H1 (cell line): ENCODE results near the gene NUP210L. TPM values are rescaled to one million over a fixed set of nuclear protein-coding genes. Genes with fewer than 3 reads are reported as not detected.

Source experiments
- CTCF ChIA-PET: fragments of 300-600 bp; sonication (Branson Sonifier 250); formaldehyde crosslinking; loops from one replicate; lab custom pipeline; 2021; ENCODE audit not compliant: partially characterized antibody; lab: Charles Lee
- POLR2A ChIA-PET: fragments of 300-600 bp; sonication (Branson Sonifier 250); formaldehyde crosslinking; loops from one replicate; lab custom pipeline; 2021; ENCODE audit warnings: inconsistent platforms; ENCODE audit not compliant: partially characterized antibody; lab: Charles Lee
- DNase-seq, 2 experiments: peaks; one replicate each; pipeline versions ENCODE4 v3.0.0 to v3.0.0-alpha.2; 2010 to 2022; ENCODE audit warnings: low spot score in 2 of 2, low read depth in 1 of 2, mixed read lengths in 1 of 2
- FAIRE-seq: peaks from 2 replicates; lab custom pipeline; 2011; peaks lifted over from hg19 to GRCh38; lab: Jason Lieb, UNC
- H2AFZ ChIP-seq: 2 replicates; pipeline ENCODE4 v1.8.1; 2012; ENCODE audit warnings: low read length, inconsistent platforms
- H2AK5ac ChIP-seq: 2 replicates; pipeline ENCODE4 v1.6.1; 2013; ENCODE audit warnings: low read depth, low read length
- H2BK120ac ChIP-seq: replicated peaks from 2 replicates; pipeline ENCODE3; 2013; ENCODE audit warnings: low read depth, low read length, inconsistent platforms
- H2BK12ac ChIP-seq: 2 replicates; pipeline ENCODE4 v1.6.1; 2013; ENCODE audit warnings: low read depth, low read length
- H2BK15ac ChIP-seq: 2 replicates; pipeline ENCODE4 v1.6.1; 2013; ENCODE audit warnings: low read length
- H2BK20ac ChIP-seq: 2 replicates; pipeline ENCODE4 v1.6.1; 2013; ENCODE audit warnings: low read length
- H2BK5ac ChIP-seq: 2 replicates; pipeline ENCODE4 v1.6.1; 2013; ENCODE audit warnings: low read depth, low read length
- H3K14ac ChIP-seq: 2 replicates; pipeline ENCODE4 v1.6.1; 2013; ENCODE audit warnings: inconsistent platforms; ENCODE audit not compliant: insufficient read length
- H3K18ac ChIP-seq: 2 replicates; pipeline ENCODE4 v1.6.1; 2013; ENCODE audit warnings: low read length; ENCODE audit errors: extremely low read depth
- H3K23ac ChIP-seq: 2 replicates; pipeline ENCODE4 v1.6.1; 2013; ENCODE audit warnings: inconsistent platforms; ENCODE audit not compliant: insufficient read length
- H3K23me2 ChIP-seq: 2 replicates; pipeline ENCODE4 v1.6.1; 2013; ENCODE audit warnings: low read depth, low read length
- H3K27ac ChIP-seq: 2 replicates; pipeline ENCODE4 v1.6.1; 2011; ENCODE audit warnings: low read depth, low read length, inconsistent platforms
- H3K27me3 ChIP-seq, 4 experiments: replicated peaks in 1 of 4; 1 replicate in 1 of 4; 2 replicates in 3 of 4; pipeline versions ENCODE4 v1.6.1 to v1.8.1; 2011 to 2013; ENCODE audit warnings: low read length in 3 of 4, mild to moderate bottlenecking in 3 of 4, inconsistent platforms in 2 of 4, mixed read lengths in 2 of 4, moderate library complexity in 1 of 4; ENCODE audit not compliant: control insufficient read depth in 3 of 4, insufficient read depth in 3 of 4; ENCODE audit errors: extremely low read depth in 1 of 4
- H3K36me3 ChIP-seq, 4 experiments: 2 replicates each; pipeline versions ENCODE4 v1.6.1 to v1.8.1; 2011 to 2013; ENCODE audit warnings: mild to moderate bottlenecking in 4 of 4, low read length in 3 of 4, moderate library complexity in 2 of 4, control low read depth in 1 of 4, inconsistent platforms in 1 of 4; ENCODE audit not compliant: insufficient read depth in 4 of 4, control insufficient read depth in 2 of 4
- H3K4ac ChIP-seq: replicated peaks from 2 replicates; pipeline ENCODE3; 2013; ENCODE audit warnings: low read length, low read depth, mixed read lengths, inconsistent platforms; ENCODE audit not compliant: insufficient read length
- H3K4me1 ChIP-seq, 4 experiments: replicated peaks in 1 of 4; 1 replicate in 1 of 4; 2 replicates in 3 of 4; pipeline versions ENCODE4 v1.6.1 to v1.8.1; 2011 to 2013; ENCODE audit warnings: low read length in 3 of 4, inconsistent platforms in 2 of 4, mixed read lengths in 1 of 4; ENCODE audit not compliant: insufficient read depth in 4 of 4, control insufficient read depth in 3 of 4
- H3K4me2 ChIP-seq, 2 experiments: 2 replicates each; pipeline versions ENCODE4 v1.6.1 to v1.8.1; 2011 to 2013; ENCODE audit warnings: low read depth in 2 of 2, low read length in 2 of 2, control low read depth in 1 of 2, inconsistent platforms in 1 of 2, mild to moderate bottlenecking in 1 of 2; ENCODE audit not compliant: insufficient read depth in 1 of 2
- H3K4me3 ChIP-seq, 4 experiments: fragments of 200-600, 300-600 bp in 1 of 4; sonication (generic), shearing (Covaris generic), sonication (Bioruptor Twin) in 1 of 4; 2 replicates each; pipeline versions ENCODE4 v1.5.1 to v1.8.1; 2011 to 2016; ENCODE audit warnings: low read length in 4 of 4, low read depth in 3 of 4, control low read depth in 2 of 4, inconsistent platforms in 2 of 4, mild to moderate bottlenecking in 2 of 4, mixed read lengths in 1 of 4, moderate library complexity in 1 of 4; ENCODE audit not compliant: insufficient read depth in 2 of 4; ENCODE audit errors: extremely low read depth in 1 of 4
- H3K56ac ChIP-seq: replicated peaks from 2 replicates; pipeline ENCODE3; 2013; ENCODE audit warnings: low read depth, mild to moderate bottlenecking, mixed read lengths, low read length, inconsistent platforms; ENCODE audit not compliant: insufficient read length
- H3K79me1 ChIP-seq: 2 replicates; pipeline ENCODE4 v1.6.1; 2013; ENCODE audit warnings: low read depth, low read length, control low read depth
- H3K79me2 ChIP-seq, 2 experiments: 2 replicates each; pipeline versions ENCODE4 v1.6.1 to v1.8.1; 2012 to 2013; ENCODE audit warnings: low read length in 2 of 2, mild to moderate bottlenecking in 2 of 2, inconsistent platforms in 1 of 2; ENCODE audit not compliant: insufficient read depth in 2 of 2, control insufficient read depth in 1 of 2
- H3K9ac ChIP-seq, 4 experiments: replicated peaks in 1 of 4; 1 replicate in 1 of 4; 2 replicates in 3 of 4; pipeline versions ENCODE4 v1.6.1 to v1.8.1; 2011 to 2013; ENCODE audit warnings: low read depth in 3 of 4, low read length in 3 of 4, control low read depth in 2 of 4, mild to moderate bottlenecking in 2 of 4, moderate library complexity in 2 of 4, inconsistent platforms in 1 of 4; ENCODE audit errors: extremely low read depth in 1 of 4
- H3K9me3 ChIP-seq, 2 experiments: 2 replicates each; pipeline versions ENCODE4 v1.6.1 to v1.8.1; 2012 to 2013; ENCODE audit warnings: mild to moderate bottlenecking in 2 of 2, moderate library complexity in 2 of 2, control low read depth in 1 of 2, inconsistent platforms in 1 of 2, low read depth in 1 of 2, low read length in 1 of 2, mixed read lengths in 1 of 2; ENCODE audit not compliant: insufficient read depth in 2 of 2
- H4K20me1 ChIP-seq, 2 experiments: replicated peaks in 1 of 2; 2 replicates each; pipeline versions ENCODE3 to v1.8.1; 2011 to 2013; ENCODE audit warnings: inconsistent platforms in 2 of 2, low read length in 2 of 2, mild to moderate bottlenecking in 1 of 2; ENCODE audit not compliant: insufficient read depth in 2 of 2, control insufficient read depth in 1 of 2
- H4K5ac ChIP-seq: 2 replicates; pipeline ENCODE4 v1.6.1; 2013; ENCODE audit warnings: low read length, low read depth, mixed read lengths, inconsistent platforms; ENCODE audit not compliant: insufficient read length
- H4K8ac ChIP-seq: 2 replicates; pipeline ENCODE4 v1.8.0; 2013; ENCODE audit warnings: mild to moderate bottlenecking, moderate library complexity, low read length, inconsistent platforms; ENCODE audit not compliant: insufficient read depth; ENCODE audit errors: extremely low read depth
- H4K91ac ChIP-seq: replicated peaks from 2 replicates; pipeline ENCODE3; 2013; ENCODE audit warnings: low read length, mixed read lengths, inconsistent platforms; ENCODE audit not compliant: insufficient read length
- EZH2 ChIP-seq: fragments of 200-600 bp; sonication (generic); IDR thresholded peaks from 2 replicates; pipeline ENCODE4 v1.7.1; 2012; ENCODE audit warnings: low read depth, mild to moderate bottlenecking, moderate library complexity, low read length, inconsistent platforms; ENCODE audit not compliant: severe bottlenecking
- HDAC6 ChIP-seq: IDR thresholded peaks from one replicate; pipeline ENCODE4 v1.7.1; 2012; ENCODE audit warnings: low read depth, mild to moderate bottlenecking, inconsistent platforms, low read length, moderate library complexity
- RAD21 ChIP-seq, 2 experiments: IDR thresholded peaks in 1 of 2; conservative IDR thresholded peaks in 1 of 2; 2 replicates each; pipeline ENCODE4 v1.6.1; 2011; ENCODE audit warnings: low read depth in 2 of 2, low read length in 2 of 2, improper control_type of control experiment in 1 of 2, inconsistent platforms in 1 of 2, mild to moderate bottlenecking in 1 of 2, moderate library complexity in 1 of 2
- SP1 ChIP-seq: IDR thresholded peaks from 2 replicates; pipeline ENCODE4 v1.6.1; 2011; ENCODE audit warnings: low read depth, low read length
- USF2 ChIP-seq: IDR thresholded peaks from 2 replicates; pipeline ENCODE4 v1.6.1; 2011; ENCODE audit warnings: low read length, improper control_type of control experiment
- WGBS, 2 experiments: shearing (Covaris generic) in 1 of 2; methylation state at CpG; one replicate each; pipeline versions ENCODE4 v1.1.6 to v1.1.7; 2013 to 2015; ENCODE audit warnings: low lambda C conversion rate in 2 of 2, mixed read lengths in 2 of 2, inconsistent platforms in 1 of 2, low coverage in 1 of 2, missing lambda C conversion rate in 1 of 2; ENCODE audit not compliant: insufficient replicate concordance in 2 of 2, insufficient coverage in 1 of 2, insufficient read length in 1 of 2; ENCODE audit errors: extremely low coverage in 1 of 2, missing lambda C conversion rate in 1 of 2; 5-methylcytosine and 5-hydroxymethylcytosine counted together
- polyA plus RNA-seq, 7 experiments: library from polyadenylated mRNA; depleted of rRNA in 3 of 7; stranded (reverse) in 5 of 7; unstranded in 2 of 7; fragments of >200 nt in 5 of 7; fragments of 200-250 nt in 2 of 7; gene quantifications; 1 replicate in 5 of 7; 2 replicates in 1 of 7; 4 replicates in 1 of 7; pipeline versions ENCODE4 v1.2.1 to v1.2.3, GENCODE V29; 2011 to 2013; ENCODE audit warnings: missing spikeins in 2 of 7, mixed read lengths in 2 of 7
- total RNA-seq: library from RNA; stranded (reverse); fragmentation: NEBNext Ultra II Directional; extraction: Animal tissue kit (Norgen Biotek cat#: 25700); gene quantifications from 2 replicates; pipeline ENCODE4 v1.2.1, GENCODE V29; 2021
- TF ChIP-seq, protein P1 (sequence below), 3 experiments: IDR thresholded peaks; 1 replicate in 2 of 3; 2 replicates in 1 of 3; pipeline versions ENCODE4 v1.5.1 to v1.6.1; 2011; ENCODE audit warnings: low read length in 3 of 3, mild to moderate bottlenecking in 3 of 3, inconsistent platforms in 2 of 3, low read depth in 1 of 3, moderate library complexity in 1 of 3; ENCODE audit not compliant: insufficient read depth in 1 of 3; ENCODE audit errors: control extremely low read depth in 1 of 3

NUP210L gene
- total and polyA plus RNA-seq, 2 of the 8 experiments (the other 6 are each of a cell fraction or from before 2014, with no cell fraction given): not detected

- DNase-seq (no peak), FAIRE-seq (no peak)
- peak; percentile 18 to 38; a peak in 3 of 4 replicates for TF ChIP-seq RAD21 (IDR thresholded peaks at IDR 0.05 in 1 of 2, conservative IDR thresholded peaks at IDR 0.05 in 1 of 2; ENCODE audit: low read depth in 2 of 2, low read length in 2 of 2)
- no peak for TF ChIP-seq SP1
- no peak for TF ChIP-seq USF2
- TF ChIP-seq, protein P1, sequence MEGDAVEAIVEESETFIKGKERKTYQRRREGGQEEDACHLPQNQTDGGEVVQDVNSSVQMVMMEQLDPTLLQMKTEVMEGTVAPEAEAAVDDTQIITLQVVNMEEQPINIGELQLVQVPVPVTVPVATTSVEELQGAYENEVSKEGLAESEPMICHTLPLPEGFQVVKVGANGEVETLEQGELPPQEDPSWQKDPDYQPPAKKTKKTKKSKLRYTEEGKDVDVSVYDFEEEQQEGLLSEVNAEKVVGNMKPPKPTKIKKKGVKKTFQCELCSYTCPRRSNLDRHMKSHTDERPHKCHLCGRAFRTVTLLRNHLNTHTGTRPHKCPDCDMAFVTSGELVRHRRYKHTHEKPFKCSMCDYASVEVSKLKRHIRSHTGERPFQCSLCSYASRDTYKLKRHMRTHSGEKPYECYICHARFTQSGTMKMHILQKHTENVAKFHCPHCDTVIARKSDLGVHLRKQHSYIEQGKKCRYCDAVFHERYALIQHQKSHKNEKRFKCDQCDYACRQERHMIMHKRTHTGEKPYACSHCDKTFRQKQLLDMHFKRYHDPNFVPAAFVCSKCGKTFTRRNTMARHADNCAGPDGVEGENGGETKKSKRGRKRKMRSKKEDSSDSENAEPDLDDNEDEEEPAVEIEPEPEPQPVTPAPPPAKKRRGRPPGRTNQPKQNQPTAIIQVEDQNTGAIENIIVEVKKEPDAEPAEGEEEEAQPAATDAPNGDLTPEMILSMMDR (IDR thresholded peaks at IDR 0.05; ENCODE audit: control extremely low read depth in 1 of 3, insufficient read depth in 1 of 3, low read depth in 1 of 3, low read length in 3 of 3): peak in 1 of 3 experiments; percentile 14; a peak in 1 of 4 replicates
- no peak for TF ChIP-seq EZH2
- no peak for TF ChIP-seq HDAC6
- H3K18ac ChIP-seq: no peak overlapping the region
- no peaks in the 10 kb centered on the region for H4K20me1 ChIP-seq
- H2BK12ac ChIP-seq: no peak overlapping the region
- no peak overlapping the region for H4K8ac ChIP-seq
- no peaks in the 10 kb centered on the region for H3K23me2 ChIP-seq
- H4K5ac ChIP-seq: no peak overlapping the region
- POLR2A ChIA-PET: interaction anchor here (2.0 kb wide), 1 partner anchor 127 kb away, joined by 9 read pairs; the partner anchor contains the start of gene RPS27
- no peaks in the 10 kb centered on the region for H3K27me3 ChIP-seq
- no peak overlapping the region for H3K4ac ChIP-seq
- H3K79me1 ChIP-seq: no peaks in the 10 kb centered on the region
- no peak overlapping the region for H2AK5ac ChIP-seq
- H2BK20ac ChIP-seq: no peak overlapping the region
- H3K4me1 ChIP-seq: no peaks in the 10 kb centered on the region
- H3K79me2 ChIP-seq: no peaks in the 10 kb centered on the region
- no peaks in the 10 kb centered on the region for H3K9me3 ChIP-seq
- no peak overlapping the region for H3K23ac ChIP-seq
- CTCF ChIA-PET: no interaction called here
- H3K27ac ChIP-seq: no peak overlapping the region
- no peak overlapping the region for H2BK120ac ChIP-seq
- H3K9ac ChIP-seq: no peak overlapping the region
- H3K4me2 ChIP-seq: no peak overlapping the region
- H2BK5ac ChIP-seq: no peak overlapping the region
- WGBS, 2 experiments: 92% methylated on average over 5 of the region's 5 CpGs; no CpG with 5 or more reads in 1 of the 2 experiments
- H3K36me3 ChIP-seq: no peaks in the 10 kb centered on the region
- no peak overlapping the region for H2AFZ ChIP-seq
- no peak overlapping the region for H3K4me3 ChIP-seq
- no peak overlapping the region for H4K91ac ChIP-seq
- no peak overlapping the region for H2BK15ac ChIP-seq
- H3K56ac ChIP-seq: no peak overlapping the region
- H3K14ac ChIP-seq: no peak overlapping the region
Measured at GRCh38 chr1:154117642-154118041, 37.2 kb downstream of the NUP210L start.
